ENCODE results near the gene EML2. TPM values are rescaled to one million over a fixed set of nuclear protein-coding genes. Genes with fewer than 3 reads are reported as not detected.

EML2 gene
- total RNA-seq, 2 experiments from 2014 or later = 103 to 113 TPM

- H3K9me3 Mint-ChIP-seq = no peaks in the 10 kb centered on the region
- POLR2A ChIA-PET = interaction anchor here (1.2 to 2.3 kb wide), 2 partner anchors 13 to 19 kb away, joined by 4 to 5 read pairs; no protein-coding TSS in a partner anchor
- CTCF ChIA-PET = interaction anchor here (2.1 kb wide), 1 partner anchor 29 kb away, joined by 5 read pairs; the partner anchor contains the start of gene QPCTL
- no peaks in the 10 kb centered on the region for H3K36me3 Mint-ChIP-seq (ENCODE audit: low read depth)
- intact Hi-C loops (cut with micrococcal nuclease) = no loop called here
- DNase-seq (no peak), ATAC-seq (no peak)
- no peak overlapping the region for H3K27ac Mint-ChIP-seq
- peaks cover 19% of the 10 kb centered on the region for H3K4me1 Mint-ChIP-seq (ENCODE audit: low read depth)
- H3K27me3 Mint-ChIP-seq = peaks cover 8% of the 10 kb centered on the region
- TF ChIP-seq CTCF (IDR thresholded peaks at IDR 0.05) = no peak
- H3K4me3 Mint-ChIP-seq = no peak overlapping the region
Measured at GRCh38 chr19:45664575-45664974, 25.4 kb upstream of the EML2 start.

- Mint-ChIP-seq H3K9me3 (no peaks in the 10 kb centered on the region), H3K27ac (no peak overlapping the region), H3K4me3 (no peak overlapping the region), H3K4me1 (ENCODE audit: low read depth) (peaks cover 13% of the 10 kb centered on the region), H3K36me3 (ENCODE audit: low read depth) (no peaks in the 10 kb centered on the region), H3K27me3 (peaks cover 7% of the 10 kb centered on the region)
- no peak for TF ChIP-seq CTCF (IDR thresholded peaks at IDR 0.05)
- DNase-seq (no peak), ATAC-seq (no peak)
- ChIA-PET CTCF (interaction anchor here (2.1 kb wide), 1 partner anchor 29 kb away, joined by 5 read pairs; the partner anchor contains the start of gene QPCTL), POLR2A (interaction anchor here (2.3 kb wide), 1 partner anchor 18 kb away, joined by 5 read pairs; no protein-coding TSS in a partner anchor)
- intact Hi-C loops (cut with micrococcal nuclease) = no loop called here
Measured at GRCh38 chr19:45663800-45664199, 24.6 kb upstream of the EML2 start.

- TF ChIP-seq CTCF (IDR thresholded peaks at IDR 0.05) = no peak
- intact Hi-C loops (cut with micrococcal nuclease) = no loop called here
- POLR2A ChIA-PET = interaction anchor here (0.5 to 1.2 kb wide), 2 partner anchors 9 to 10 kb away, joined by 3 read pairs; no protein-coding TSS in a partner anchor
- H3K27me3 Mint-ChIP-seq = peaks cover 7% of the 10 kb centered on the region
- CTCF ChIA-PET = no interaction called here
- ATAC-seq = no peak
- no peak for DNase-seq
- H3K4me1 Mint-ChIP-seq (ENCODE audit: low read depth) = no peaks in the 10 kb centered on the region
- no peak overlapping the region for H3K4me3 Mint-ChIP-seq
- H3K9me3 Mint-ChIP-seq = no peaks in the 10 kb centered on the region
- no peak overlapping the region for H3K27ac Mint-ChIP-seq
- H3K36me3 Mint-ChIP-seq (ENCODE audit: low read depth) = no peaks in the 10 kb centered on the region
Measured at GRCh38 chr19:45660636-45661035, 21.4 kb upstream of the EML2 start.

- TF ChIP-seq CTCF (IDR thresholded peaks at IDR 0.05) = no peak
- ATAC-seq (no peak), DNase-seq (no peak)
- ChIA-PET POLR2A (no interaction called here), CTCF (no interaction called here)
- no peak overlapping the region for H3K27ac Mint-ChIP-seq
- intact Hi-C loops (cut with micrococcal nuclease) = no loop called here
- no peak overlapping the region for H3K4me3 Mint-ChIP-seq
- peaks cover 7% of the 10 kb centered on the region for H3K27me3 Mint-ChIP-seq
- no peaks in the 10 kb centered on the region for H3K4me1 Mint-ChIP-seq (ENCODE audit: low read depth)
- H3K36me3 Mint-ChIP-seq (ENCODE audit: low read depth) = no peaks in the 10 kb centered on the region
- no peaks in the 10 kb centered on the region for H3K9me3 Mint-ChIP-seq
Measured at GRCh38 chr19:45659096-45659729, 20.0 kb upstream of the EML2 start.

GRCh38 chr19:45657520-45658167 is 18.4 kb upstream of the EML2 start:
- TF ChIP-seq CTCF (IDR thresholded peaks at IDR 0.05) = no peak
- intact Hi-C loops (cut with micrococcal nuclease) = no loop called here
- H3K4me3 Mint-ChIP-seq = no peak overlapping the region
- ChIA-PET POLR2A (no interaction called here), CTCF (no interaction called here)
- no peaks in the 10 kb centered on the region for H3K36me3 Mint-ChIP-seq (ENCODE audit: low read depth)
- no peaks in the 10 kb centered on the region for H3K9me3 Mint-ChIP-seq
- peaks cover 7% of the 10 kb centered on the region for H3K27me3 Mint-ChIP-seq
- no peak for ATAC-seq
- no peak for DNase-seq
- H3K27ac Mint-ChIP-seq = no peak overlapping the region
- no peaks in the 10 kb centered on the region for H3K4me1 Mint-ChIP-seq (ENCODE audit: low read depth)

All from activated CD8-positive, alpha-beta T cell treated with anti-CD3 and anti-CD28 coated beads for 36 hours (primary cell).